Stimulated activated CD4-positive, alpha-beta T cell treated with anti-CD3 and anti-CD28 coated beads, Interleukin-15, amount 100 ng/mL, for 1 hour (primary cell): ENCODE data around the gene KCTD13.
"Not testable (repeated sequence)": the region's sequence is repeated elsewhere in the genome, so short reads cannot be mapped to it uniquely, and the experiment has no call there.

ENCODE experiments used
- DNase-seq, 2 donors: peaks; one replicate each; pipeline ENCODE4 v3.0.0-alpha.2; 2020; ENCODE audit warnings: low read depth in 1 of 2, low spot score in 1 of 2

Gene KCTD13

GRCh38 chr16:29925781-29926710 is at the start of gene KCTD13:
KCTD13 (minus strand) TSS chr16:29926226; CDS start chr16:29926033, 193 bp downstream.
- peak; percentile 84 to 93 for DNase-seq

- DNase-seq: no peak
Observed at GRCh38 chr16:29975134-29975538, 49.1 kb upstream of the KCTD13 start.

GRCh38 chr16:29974291-29975133 is 48.5 kb upstream of the KCTD13 start:
- no peak for DNase-seq

GRCh38 chr16:29973384-29974246 is 47.6 kb upstream of the KCTD13 start, which contains the start of gene TAOK2:
TAOK2 (plus strand) TSS chr16:29973868; CDS start chr16:29977773, 3,905 bp downstream.
- peak; percentile 84 to 85 for DNase-seq

GRCh38 chr16:29972992-29973383 is 47.0 kb upstream of the KCTD13 start:
- no peak for DNase-seq

- no peak for DNase-seq
Observed at GRCh38 chr16:29972500-29972899, 46.5 kb upstream of the KCTD13 start.

GRCh38 chr16:29971304-29971703 is 45.3 kb upstream of the KCTD13 start:
- no peak for DNase-seq

GRCh38 chr16:29968205-29968604 is 42.2 kb upstream of the KCTD13 start:
- DNase-seq: no peak

- no peak for DNase-seq
Observed at GRCh38 chr16:29963021-29963743, 37.2 kb upstream of the KCTD13 start.

- DNase-seq: no peak
Observed at GRCh38 chr16:29962344-29962994, 36.4 kb upstream of the KCTD13 start.

GRCh38 chr16:29961479-29962343 is 35.7 kb upstream of the KCTD13 start, which contains the start of gene TMEM219:
TMEM219 (plus strand) TSS chr16:29962079; CDS start chr16:29963144, 1,065 bp downstream.
- DNase-seq: peak; percentile 94 to 95

- DNase-seq: no peak
Observed at GRCh38 chr16:29961127-29961478, 35.1 kb upstream of the KCTD13 start.

- DNase-seq: not testable (repeated sequence)
Observed at GRCh38 chr16:29959821-29960220, 33.8 kb upstream of the KCTD13 start.

GRCh38 chr16:29959293-29959692 is 33.3 kb upstream of the KCTD13 start:
- no peak for DNase-seq

GRCh38 chr16:29958756-29959155 is 32.7 kb upstream of the KCTD13 start:
- DNase-seq: no peak

GRCh38 chr16:29951625-29952365 is 25.8 kb upstream of the KCTD13 start:
- no peak for DNase-seq

GRCh38 chr16:29950806-29951461 is 24.9 kb upstream of the KCTD13 start:
- no peak for DNase-seq
